HUES48 (cell line): ENCODE measurements around the gene OR6Y1.

ENCODE experiments used
- H3K27ac ChIP-seq: one replicate; pipeline ENCODE4 v1.7.0; 2013; ENCODE audit warnings: low read depth, low read length, inconsistent platforms
- H3K27me3 ChIP-seq: 2 replicates; pipeline ENCODE4 v1.6.1; 2013; ENCODE audit warnings: mild to moderate bottlenecking, low read length; ENCODE audit not compliant: control insufficient read depth, insufficient read depth
- H3K36me3 ChIP-seq: 2 replicates; pipeline ENCODE4 v1.6.1; 2013; ENCODE audit warnings: low read length; ENCODE audit not compliant: control insufficient read depth, insufficient read depth
- H3K4me1 ChIP-seq: 2 replicates; pipeline ENCODE4 v1.6.1; 2013; ENCODE audit warnings: mild to moderate bottlenecking, low read length; ENCODE audit not compliant: control insufficient read depth, insufficient read depth
- H3K4me3 ChIP-seq: 2 replicates; pipeline ENCODE4 v1.5.1; 2013; ENCODE audit warnings: mild to moderate bottlenecking, low read depth, low read length
- H3K9ac ChIP-seq: 2 replicates; pipeline ENCODE4 v1.6.1; 2013; ENCODE audit warnings: mild to moderate bottlenecking, low read depth, low read length, moderate library complexity
- H3K9me3 ChIP-seq: 2 replicates; pipeline ENCODE4 v1.6.1; 2013; ENCODE audit warnings: low read length; ENCODE audit not compliant: control insufficient read depth, insufficient read depth

OR6Y1 gene

DNA sequence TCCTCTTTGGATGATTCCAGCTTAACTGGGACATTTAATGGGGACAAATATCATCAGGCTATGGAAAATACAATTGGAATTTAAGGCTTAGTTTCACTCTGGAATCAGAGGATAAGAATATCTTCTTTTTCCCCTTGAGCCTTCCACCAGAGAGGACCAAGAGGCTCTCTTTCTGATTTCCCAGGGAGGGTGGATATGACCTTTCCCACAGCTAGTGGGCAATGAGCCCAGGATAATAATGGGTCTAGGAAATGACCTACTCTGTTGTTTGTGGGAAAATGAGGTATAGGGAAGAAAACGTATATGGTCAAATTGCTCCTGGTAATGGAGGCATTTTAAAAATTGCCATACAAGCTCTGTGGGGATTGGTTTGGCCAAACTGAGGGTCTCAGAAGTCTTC, 1.9 kb downstream of the OR6Y1 start:
- H3K4me3 ChIP-seq = no peak overlapping the region
- no peak overlapping the region for H3K27ac ChIP-seq
- H3K9ac ChIP-seq = no peak overlapping the region
- H3K9me3 ChIP-seq = no peaks in the 10 kb centered on the region
- no peaks in the 10 kb centered on the region for H3K27me3 ChIP-seq
- no peaks in the 10 kb centered on the region for H3K4me1 ChIP-seq
- H3K36me3 ChIP-seq = no peaks in the 10 kb centered on the region

DNA sequence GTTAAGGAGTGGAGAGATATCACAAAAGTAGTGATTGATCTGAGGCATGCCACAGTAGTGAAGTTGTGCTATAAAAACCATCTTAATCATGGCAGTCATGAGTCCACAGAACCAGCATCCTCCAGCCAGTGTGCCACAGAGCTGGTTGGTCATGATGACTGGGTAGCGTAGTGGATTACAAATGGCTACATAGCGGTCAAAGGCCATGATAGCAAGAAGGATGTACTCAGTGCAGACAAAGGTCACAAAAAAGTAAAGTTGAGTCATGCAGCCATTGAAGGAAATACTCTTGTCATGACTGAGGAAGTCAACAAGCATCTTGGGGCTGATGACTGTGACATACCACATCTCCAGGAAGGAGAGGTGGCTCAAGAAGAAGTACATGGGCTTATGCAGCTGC, 6.7 kb downstream of the OR6Y1 start:
- Histone ChIP-seq H3K9ac (no peak overlapping the region), H3K27ac (no peak overlapping the region), H3K36me3 (no peaks in the 10 kb centered on the region), H3K9me3 (no peaks in the 10 kb centered on the region), H3K4me1 (no peaks in the 10 kb centered on the region), H3K4me3 (no peak overlapping the region), H3K27me3 (no peaks in the 10 kb centered on the region)

DNA sequence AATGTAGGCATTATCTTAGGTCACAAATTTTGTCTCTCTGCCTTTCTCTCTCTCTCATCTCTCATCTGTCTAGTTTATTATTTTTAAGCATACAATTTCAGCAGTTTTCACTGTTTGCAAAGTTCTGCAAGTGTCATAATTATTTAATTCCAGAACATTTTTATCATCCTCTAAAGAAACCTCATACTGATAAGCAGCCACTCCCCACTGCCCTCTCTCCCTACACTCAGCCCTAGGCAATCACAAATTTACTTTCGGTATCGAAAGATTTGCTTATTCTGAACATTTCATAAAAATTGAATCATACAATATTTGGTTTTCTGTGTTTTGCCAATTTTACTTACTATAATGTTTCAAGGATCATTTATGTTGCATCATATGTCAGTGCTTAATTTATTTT, 16.6 kb downstream of the OR6Y1 start:
- no peak overlapping the region for H3K9ac ChIP-seq
- H3K4me3 ChIP-seq = no peak overlapping the region
- no peaks in the 10 kb centered on the region for H3K4me1 ChIP-seq
- H3K36me3 ChIP-seq = no peaks in the 10 kb centered on the region
- H3K9me3 ChIP-seq = no peaks in the 10 kb centered on the region
- no peak overlapping the region for H3K27ac ChIP-seq
- H3K27me3 ChIP-seq = no peaks in the 10 kb centered on the region

DNA sequence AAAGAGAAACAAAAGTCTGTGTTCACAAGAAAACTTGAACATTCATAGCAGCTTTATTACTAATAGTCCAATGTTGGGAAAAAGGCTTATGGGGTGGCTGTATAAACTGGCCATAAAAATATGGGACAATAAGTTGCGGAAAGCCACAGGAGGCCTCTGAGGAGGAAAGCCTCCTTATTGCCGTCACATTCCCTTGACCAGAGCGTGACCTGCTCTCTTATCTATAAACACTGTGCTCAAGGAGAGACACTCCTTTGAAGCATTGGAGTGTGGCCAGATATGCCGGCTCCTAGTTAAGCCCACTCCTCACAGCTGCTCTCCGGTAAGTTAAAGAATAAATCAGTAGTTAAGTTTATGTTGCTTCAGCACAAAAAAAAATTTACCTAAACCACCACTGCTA, 19.7 kb downstream of the OR6Y1 start:
- no peak overlapping the region for H3K9ac ChIP-seq
- no peaks in the 10 kb centered on the region for H3K4me1 ChIP-seq
- no peaks in the 10 kb centered on the region for H3K9me3 ChIP-seq
- H3K36me3 ChIP-seq = no peaks in the 10 kb centered on the region
- no peaks in the 10 kb centered on the region for H3K27me3 ChIP-seq
- H3K27ac ChIP-seq = no peak overlapping the region
- H3K4me3 ChIP-seq = no peak overlapping the region

DNA sequence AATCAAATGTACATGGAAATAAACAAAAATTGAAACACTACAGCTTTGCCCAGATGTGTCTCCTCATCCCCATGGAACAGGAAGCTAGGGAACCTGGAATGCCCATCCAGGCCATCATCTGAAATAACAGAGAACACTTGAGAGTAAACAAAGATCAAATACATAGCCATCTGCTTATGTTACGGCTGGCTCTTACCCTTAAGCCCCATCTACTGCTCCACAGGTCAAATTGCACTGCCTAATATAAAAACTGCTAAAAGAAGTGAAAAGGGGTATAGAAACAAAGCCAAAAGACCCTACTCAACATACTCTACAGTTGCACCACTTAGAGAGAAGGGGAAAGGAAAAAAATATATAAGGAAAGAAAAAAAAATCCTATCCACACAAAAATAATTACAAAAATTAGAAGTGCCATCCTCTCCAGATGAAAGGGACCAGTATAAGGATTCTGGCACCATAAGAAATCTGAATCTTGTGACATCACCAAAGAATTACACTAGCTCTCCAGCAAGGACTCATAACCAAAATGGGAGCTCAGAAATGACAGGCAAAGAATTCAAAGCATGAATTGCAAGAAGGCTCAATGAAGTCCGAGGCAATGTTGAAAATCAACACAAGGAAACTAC, 26.9 kb downstream of the OR6Y1 start:
- Histone ChIP-seq H3K27ac (peak overlapping the region; percentile 0), H3K27me3 (no peaks in the 10 kb centered on the region)

DNA sequence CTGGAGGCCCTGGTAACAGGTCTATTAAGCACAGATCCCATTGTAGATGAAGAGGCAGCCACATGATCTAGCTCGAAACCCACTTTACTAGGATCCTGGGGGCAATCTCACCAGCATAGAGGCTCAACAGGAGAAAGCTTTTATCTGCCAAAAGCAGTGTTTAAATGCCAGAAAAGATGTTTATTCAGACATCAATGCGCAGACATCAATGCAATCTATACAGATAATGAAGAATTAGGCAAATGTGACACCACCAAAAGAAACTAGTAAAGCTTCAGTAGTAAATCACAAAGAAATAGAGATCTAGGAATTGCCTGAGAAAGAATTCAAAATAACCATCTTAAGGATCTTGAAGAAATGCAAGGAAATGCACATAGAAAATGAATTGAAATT, 32.5 kb downstream of the OR6Y1 start:
- Histone ChIP-seq H3K9me3 (no peaks in the 10 kb centered on the region), H3K27me3 (no peaks in the 10 kb centered on the region), H3K9ac (no peak overlapping the region), H3K27ac (no peak overlapping the region), H3K4me1 (peaks cover 19% of the 10 kb centered on the region; the same call in 1 of the 2 replicates), H3K4me3 (no peak overlapping the region), H3K36me3 (no peaks in the 10 kb centered on the region)

More for the DNA sequence above, 26.9 kb downstream of the OR6Y1 start:
- no peak overlapping the region for H3K9ac ChIP-seq
- no peaks in the 10 kb centered on the region for H3K9me3 ChIP-seq
- H3K4me3 ChIP-seq = no peak overlapping the region
- H3K4me1 ChIP-seq = peaks cover 10% of the 10 kb centered on the region; the same call in 1 of the 2 replicates
- H3K36me3 ChIP-seq = no peaks in the 10 kb centered on the region

DNA sequence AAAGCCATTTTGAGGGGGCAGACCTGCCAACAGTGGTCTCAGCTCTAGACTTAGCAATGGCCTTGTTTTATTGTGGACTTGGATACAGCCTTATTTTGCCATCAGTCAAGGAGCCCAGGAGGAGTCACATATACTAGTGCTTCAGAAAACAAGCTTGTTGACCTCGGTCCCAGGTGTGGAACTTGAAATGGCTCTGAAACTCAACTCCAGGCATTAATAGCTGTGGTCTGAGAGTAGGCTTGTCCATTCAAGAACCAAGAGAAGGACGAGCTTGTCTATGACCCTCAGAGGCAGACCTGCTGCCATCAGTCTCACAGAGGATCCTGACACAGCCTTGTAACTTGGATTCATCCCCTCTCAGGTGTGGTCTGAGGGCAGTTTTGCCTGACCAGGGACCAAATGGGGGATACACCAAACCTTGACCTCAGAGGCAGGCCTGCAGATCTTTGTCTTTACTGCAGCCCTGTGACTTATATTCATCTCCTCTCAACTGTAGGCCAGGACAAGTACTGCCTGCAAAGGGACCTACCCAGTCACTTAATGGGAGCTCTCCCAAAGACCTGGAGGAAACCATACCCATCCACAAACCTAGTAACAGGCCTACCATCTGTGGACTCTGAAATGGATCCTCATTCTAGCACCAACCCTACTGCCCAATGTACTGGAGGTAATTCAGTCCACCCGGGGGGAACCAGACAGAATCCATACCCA, 33.1 kb downstream of the OR6Y1 start:
- H3K4me3 ChIP-seq = no peak overlapping the region
- no peak overlapping the region; the same call in 1 of the 2 replicates for H3K9ac ChIP-seq
- no peaks in the 10 kb centered on the region for H3K27me3 ChIP-seq
- peaks cover 19% of the 10 kb centered on the region; the same call in 1 of the 2 replicates for H3K4me1 ChIP-seq
- no peaks in the 10 kb centered on the region for H3K9me3 ChIP-seq
- no peaks in the 10 kb centered on the region for H3K36me3 ChIP-seq
- H3K27ac ChIP-seq = no peak overlapping the region

DNA sequence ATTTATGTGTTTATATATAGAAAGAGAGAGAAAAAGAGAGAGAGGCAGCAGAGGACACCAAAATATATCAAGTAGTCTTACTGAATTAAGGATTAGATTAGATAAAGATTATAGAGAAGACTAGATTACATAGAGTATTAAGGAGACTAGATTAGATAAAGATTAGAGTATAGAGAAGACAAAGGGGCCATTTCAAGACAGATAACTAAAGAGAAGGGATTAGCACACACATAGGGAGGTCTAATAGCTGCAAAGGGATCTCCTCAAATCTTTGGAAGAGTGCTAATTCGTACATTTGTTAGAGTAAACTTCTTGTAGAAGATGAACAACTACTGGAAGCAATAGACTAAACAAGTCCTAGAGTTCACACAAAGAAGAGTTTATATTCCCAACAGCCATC, 34.2 kb downstream of the OR6Y1 start:
- Histone ChIP-seq H3K4me1 (peaks cover 19% of the 10 kb centered on the region; the same call in 1 of the 2 replicates), H3K4me3 (no peak overlapping the region), H3K27me3 (no peaks in the 10 kb centered on the region), H3K9ac (no peak overlapping the region), H3K9me3 (no peaks in the 10 kb centered on the region), H3K36me3 (no peaks in the 10 kb centered on the region), H3K27ac (no peak overlapping the region)

DNA sequence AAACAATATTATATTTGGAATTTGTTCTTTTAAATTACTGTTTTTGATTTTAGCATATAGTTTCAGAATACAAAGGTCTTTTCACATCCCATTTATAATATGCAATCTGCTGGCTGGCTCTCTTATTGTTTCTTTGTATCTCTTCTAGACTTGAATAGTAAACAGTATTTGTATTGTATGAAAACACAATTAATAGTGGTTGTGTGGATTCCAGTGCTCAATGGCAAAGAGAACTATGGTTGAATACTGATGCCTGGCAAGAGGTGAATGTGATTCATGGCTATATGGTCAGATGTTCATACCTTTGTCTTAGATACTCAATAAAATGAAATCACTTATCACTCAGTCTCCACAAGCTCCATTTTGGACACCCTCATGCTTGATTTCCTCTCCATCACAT, 37.2 kb downstream of the OR6Y1 start:
- Histone ChIP-seq H3K4me1 (peaks cover 15% of the 10 kb centered on the region; the same call in 1 of the 2 replicates), H3K9ac (no peak overlapping the region), H3K27ac (no peak overlapping the region), H3K36me3 (no peaks in the 10 kb centered on the region), H3K4me3 (no peak overlapping the region), H3K27me3 (no peaks in the 10 kb centered on the region), H3K9me3 (no peaks in the 10 kb centered on the region)

DNA sequence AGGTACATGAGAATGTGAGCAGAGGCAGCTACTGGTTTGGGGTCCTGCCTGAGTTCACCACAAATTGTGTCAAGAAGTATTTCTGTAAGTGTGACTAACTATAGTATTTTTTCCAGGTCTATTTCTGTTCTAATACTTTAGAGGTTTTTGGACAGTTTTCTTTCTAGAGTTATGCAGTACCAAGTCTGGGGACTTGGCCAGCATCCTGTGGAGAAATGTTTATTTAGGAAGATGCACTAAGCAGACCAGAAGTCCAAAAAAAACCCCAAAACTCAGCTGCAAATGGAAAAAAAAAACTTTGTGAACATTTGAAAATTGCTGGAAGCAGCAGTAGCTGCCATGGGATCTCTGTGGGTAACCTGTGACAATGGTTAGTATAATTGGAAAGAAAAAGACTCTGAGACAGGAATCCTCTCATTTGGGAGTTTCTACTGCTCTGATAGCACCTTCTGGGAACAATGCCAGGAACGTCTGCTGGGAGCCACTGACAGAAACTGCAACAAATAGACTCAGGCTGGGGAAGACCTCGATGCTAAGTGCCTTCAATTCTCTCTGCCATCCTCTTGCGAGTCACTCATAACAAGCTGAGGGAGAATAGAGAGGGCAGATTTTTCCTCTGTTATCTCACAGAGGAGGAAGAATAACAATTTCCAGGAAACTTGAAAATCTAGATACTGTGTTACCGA, 44.6 kb downstream of the OR6Y1 start:
- Histone ChIP-seq H3K4me1 (no peaks in the 10 kb centered on the region), H3K4me3 (no peak overlapping the region), H3K36me3 (no peaks in the 10 kb centered on the region), H3K27ac (no peak overlapping the region), H3K27me3 (no peaks in the 10 kb centered on the region), H3K9ac (no peak overlapping the region), H3K9me3 (no peaks in the 10 kb centered on the region)

DNA sequence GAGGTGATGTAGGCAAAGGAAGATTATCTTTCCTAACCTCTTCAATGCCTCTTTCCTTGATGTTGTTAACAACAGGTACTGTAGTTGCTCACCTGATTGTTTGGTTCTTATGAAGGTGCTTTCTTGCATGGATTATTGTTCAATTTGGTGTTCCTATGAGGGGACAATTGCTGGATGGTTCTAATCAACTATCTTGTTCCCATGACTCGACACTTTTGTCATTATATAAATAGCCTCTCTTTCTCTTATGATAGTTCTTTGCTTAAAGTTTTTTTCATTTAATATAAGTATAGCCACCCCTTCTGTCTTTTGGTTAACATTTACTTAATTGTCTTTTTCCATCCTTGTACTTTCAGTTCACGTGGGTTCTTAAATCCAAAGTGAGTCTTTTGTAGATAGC, 46.7 kb downstream of the OR6Y1 start:
- Histone ChIP-seq H3K9ac (no peak overlapping the region), H3K27me3 (no peaks in the 10 kb centered on the region), H3K4me1 (no peaks in the 10 kb centered on the region), H3K36me3 (no peaks in the 10 kb centered on the region), H3K4me3 (no peak overlapping the region), H3K9me3 (0 out of 2 replicates have a peak, but pooled peaks cover 4% of the 10 kb centered on the region), H3K27ac (no peak overlapping the region)
